GM03348 (cell line): ENCODE measurements around the gene SYT1.

Experiments
- DNase-seq: peaks from one replicate; pipeline ENCODE4 v3.0.0; 2012; ENCODE audit warnings: low spot score

SYT1 gene

DNA sequence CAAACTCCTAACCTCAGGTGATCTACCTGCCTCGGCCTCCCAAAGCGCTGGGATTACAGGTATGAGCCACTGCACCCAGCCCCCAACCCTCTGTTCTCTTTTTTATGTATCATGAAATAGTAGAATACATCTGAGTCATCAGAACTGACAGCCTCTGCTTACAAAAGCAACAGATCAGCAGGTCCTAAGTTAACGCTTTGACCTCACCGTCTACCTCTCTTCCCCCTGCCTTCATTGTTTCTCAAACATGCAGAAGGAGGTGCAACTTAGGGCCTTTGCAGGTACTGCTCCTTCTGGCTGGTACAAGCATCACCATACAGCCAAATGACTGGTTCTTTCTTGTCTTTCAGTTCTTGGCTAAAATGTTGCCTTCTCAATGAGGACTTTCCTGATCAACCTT lies 577.0 kb downstream of the SYT1 start:
- no peak for DNase-seq

DNA sequence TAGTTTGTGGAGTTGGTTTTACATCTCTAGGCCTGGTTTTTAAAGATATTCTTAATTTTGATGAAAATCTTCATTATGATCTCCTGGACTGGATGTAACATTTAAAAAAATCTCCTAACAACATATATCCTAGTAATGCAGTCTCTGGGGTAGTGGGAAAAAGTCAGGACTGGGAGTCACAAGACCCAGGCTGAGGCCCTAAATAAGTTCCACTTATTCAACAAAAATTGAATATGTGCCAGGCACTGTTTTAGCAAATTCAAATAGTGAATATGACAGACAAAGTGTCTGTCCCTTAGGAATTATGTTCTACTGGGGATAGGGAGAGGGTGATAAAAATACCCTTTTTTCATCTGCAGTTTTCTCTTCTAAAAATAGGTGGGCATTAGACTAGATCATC lies 577.8 kb downstream of the SYT1 start:
- DNase-seq = no peak

- peak; percentile 26 for DNase-seq
Observed at GRCh38 chr12:79444089-79444488, 579.5 kb downstream of the SYT1 start.

- DNase-seq = no peak
Observed at GRCh38 chr12:79448816-79449215, 584.2 kb downstream of the SYT1 start.

GRCh38 chr12:79451365-79451764 lies 586.8 kb downstream of the SYT1 start:
- DNase-seq = no peak

- peak; percentile 82 for DNase-seq
Observed at GRCh38 chr12:79451978-79452377, 587.4 kb downstream of the SYT1 start.

GRCh38 chr12:79452906-79453305 lies 588.3 kb downstream of the SYT1 start:
- DNase-seq = no peak

GRCh38 chr12:79453820-79454219 lies 589.2 kb downstream of the SYT1 start:
- no peak for DNase-seq

DNA sequence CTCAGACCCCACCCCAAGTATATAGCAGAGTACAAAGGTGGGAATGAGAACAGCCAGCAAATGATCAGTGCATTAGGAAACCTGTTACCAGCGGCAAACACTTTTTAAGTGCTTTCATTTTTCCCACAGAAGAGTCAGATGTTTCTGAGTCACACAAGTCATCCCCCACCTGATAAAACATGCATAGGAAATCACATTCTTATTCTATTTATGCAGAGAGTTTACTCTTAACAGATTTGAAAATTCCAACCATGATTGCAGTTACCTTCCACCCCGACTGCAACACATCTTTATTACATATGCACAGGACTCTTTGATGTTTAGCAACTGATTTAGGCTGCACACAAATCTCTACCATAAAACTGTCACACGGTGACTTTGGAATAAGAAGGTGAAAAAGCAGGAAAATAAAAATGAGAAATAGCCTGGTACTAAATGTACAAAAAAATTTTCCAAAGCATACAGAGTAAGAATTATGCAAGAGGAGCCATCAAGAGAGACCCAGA lies 589.8 kb downstream of the SYT1 start:
- no peak for DNase-seq

DNA sequence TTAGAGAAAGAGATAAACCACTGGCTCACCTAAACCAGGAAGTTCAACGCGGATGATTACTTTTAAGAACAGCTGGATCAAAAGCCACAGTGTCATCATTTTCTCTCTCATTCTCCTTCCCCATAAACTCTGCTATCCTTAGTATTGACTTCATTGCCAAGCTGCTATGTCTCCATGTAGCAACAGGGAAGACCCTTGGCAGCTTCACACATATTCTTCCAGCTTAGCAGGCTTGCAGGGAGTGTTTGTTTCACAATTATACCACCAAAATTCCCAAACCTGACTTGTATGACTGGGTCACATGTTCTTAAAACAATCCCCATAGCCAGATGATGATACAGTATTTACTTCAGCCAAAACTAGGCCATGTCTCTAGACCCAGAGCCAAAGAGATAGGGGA lies 590.7 kb downstream of the SYT1 start:
- DNase-seq = no peak

- no peak for DNase-seq
Observed at GRCh38 chr12:79482323-79482722, 617.7 kb downstream of the SYT1 start.

DNA sequence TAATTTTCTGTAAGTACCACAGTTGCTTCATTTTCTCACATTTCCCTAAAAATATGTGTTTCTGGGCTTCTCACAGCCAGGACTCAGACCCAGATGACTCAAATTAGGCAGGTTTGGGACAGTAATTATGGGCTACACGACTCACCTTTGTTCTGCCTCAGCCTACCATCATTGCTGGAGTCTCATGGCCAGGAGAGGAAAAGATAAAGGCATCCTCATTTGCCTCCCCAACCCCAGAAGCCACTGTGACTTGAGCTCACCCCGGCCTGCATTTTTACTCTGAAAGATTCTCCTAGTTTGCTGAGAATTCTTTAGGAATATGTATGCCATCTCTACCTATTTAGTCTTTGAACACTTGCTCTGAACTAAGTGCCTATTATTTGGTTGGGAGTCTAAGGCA lies 618.3 kb downstream of the SYT1 start:
- DNase-seq = no peak

DNA sequence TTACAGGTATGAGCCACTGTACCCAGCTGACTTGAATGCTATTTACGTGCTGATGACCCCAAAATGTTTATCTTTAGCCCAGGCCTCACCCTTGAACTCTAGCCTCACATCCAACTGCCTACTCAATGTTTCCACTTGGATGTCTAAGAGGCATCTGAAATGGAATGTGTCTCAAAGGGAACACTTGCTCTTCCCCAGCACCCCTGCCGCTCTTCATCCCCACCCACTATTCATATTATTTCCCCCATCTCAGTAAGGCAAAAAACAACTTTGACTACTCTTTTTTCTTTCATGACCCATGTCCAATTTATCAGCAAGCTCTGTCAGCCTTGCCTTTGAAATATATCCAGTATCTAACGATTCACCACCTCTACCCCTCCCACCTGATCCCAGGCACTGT lies 621.6 kb downstream of the SYT1 start:
- DNase-seq = no peak

- no peak for DNase-seq
Observed at GRCh38 chr12:79487386-79488110, 623.0 kb downstream of the SYT1 start.
